ENCODE measurements around the gene SLCO2A1.

Gene SLCO2A1

DNA sequence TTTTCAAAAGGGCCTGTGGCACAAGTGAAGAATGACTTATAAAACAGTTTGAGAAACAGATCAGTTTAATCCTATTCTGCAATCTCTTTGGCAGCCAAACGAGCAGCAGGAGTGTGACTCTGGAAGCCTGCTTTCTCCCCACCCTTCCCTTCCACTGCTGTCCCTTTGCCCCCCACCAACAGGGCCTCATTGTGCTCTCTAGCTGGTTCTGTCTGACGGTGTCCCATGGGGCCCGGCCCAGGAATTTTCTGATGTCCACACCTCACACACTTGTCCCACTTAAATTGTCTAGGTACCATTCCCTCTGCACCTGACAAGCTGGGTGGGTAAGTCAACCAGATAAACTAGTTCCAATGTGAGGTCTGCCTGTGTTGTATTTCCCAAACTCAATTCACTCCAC is 16.4 kb downstream of the SLCO2A1 start:
- TF ChIP-seq, protein P1, sequence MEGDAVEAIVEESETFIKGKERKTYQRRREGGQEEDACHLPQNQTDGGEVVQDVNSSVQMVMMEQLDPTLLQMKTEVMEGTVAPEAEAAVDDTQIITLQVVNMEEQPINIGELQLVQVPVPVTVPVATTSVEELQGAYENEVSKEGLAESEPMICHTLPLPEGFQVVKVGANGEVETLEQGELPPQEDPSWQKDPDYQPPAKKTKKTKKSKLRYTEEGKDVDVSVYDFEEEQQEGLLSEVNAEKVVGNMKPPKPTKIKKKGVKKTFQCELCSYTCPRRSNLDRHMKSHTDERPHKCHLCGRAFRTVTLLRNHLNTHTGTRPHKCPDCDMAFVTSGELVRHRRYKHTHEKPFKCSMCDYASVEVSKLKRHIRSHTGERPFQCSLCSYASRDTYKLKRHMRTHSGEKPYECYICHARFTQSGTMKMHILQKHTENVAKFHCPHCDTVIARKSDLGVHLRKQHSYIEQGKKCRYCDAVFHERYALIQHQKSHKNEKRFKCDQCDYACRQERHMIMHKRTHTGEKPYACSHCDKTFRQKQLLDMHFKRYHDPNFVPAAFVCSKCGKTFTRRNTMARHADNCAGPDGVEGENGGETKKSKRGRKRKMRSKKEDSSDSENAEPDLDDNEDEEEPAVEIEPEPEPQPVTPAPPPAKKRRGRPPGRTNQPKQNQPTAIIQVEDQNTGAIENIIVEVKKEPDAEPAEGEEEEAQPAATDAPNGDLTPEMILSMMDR (IDR thresholded peaks at IDR 0.05; ENCODE audit: low read length, missing control alignments), result no peak
- no peak overlapping the region for H3K4me3 ChIP-seq (replicated peaks; ENCODE audit: low read depth, low read length)
- DNase-seq (ENCODE audit: low read depth), result no peak

DNA sequence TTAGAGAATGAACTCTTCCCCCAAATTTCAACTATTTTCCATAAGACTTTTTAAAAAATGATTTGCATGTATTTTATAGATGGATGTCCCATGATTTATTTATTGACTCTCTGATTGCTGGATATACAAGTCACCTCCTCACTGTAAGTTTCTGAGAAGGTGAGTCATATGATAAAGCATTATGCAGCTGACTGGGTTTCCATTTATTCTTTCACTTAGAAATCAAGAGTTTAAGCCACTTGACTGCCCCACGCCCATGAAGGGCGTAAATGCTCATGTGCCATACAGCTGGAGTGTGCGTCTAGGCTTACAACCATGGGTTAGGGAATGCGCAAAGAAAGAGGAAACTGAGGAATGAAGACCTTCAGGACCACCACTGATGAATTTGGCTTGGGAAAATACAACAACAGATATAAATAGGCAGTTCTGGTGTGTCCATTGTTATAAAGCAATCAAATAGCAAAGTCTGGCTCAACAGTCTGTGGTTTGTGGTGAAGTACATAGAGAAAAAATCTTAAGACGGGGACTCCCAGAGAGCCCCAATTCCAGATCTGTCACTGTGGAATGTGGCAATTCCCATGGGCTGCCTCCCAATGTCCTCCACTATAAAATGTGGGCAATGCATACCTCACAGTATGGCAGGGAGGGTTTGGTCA is 20.3 kb downstream of the SLCO2A1 start:
- DNase-seq (ENCODE audit: low read depth), result peak; percentile 65
- TF ChIP-seq, protein P1 (IDR thresholded peaks at IDR 0.05; ENCODE audit: low read length, missing control alignments), result no peak
- no peak overlapping the region for H3K4me3 ChIP-seq (replicated peaks; ENCODE audit: low read depth, low read length)

DNA sequence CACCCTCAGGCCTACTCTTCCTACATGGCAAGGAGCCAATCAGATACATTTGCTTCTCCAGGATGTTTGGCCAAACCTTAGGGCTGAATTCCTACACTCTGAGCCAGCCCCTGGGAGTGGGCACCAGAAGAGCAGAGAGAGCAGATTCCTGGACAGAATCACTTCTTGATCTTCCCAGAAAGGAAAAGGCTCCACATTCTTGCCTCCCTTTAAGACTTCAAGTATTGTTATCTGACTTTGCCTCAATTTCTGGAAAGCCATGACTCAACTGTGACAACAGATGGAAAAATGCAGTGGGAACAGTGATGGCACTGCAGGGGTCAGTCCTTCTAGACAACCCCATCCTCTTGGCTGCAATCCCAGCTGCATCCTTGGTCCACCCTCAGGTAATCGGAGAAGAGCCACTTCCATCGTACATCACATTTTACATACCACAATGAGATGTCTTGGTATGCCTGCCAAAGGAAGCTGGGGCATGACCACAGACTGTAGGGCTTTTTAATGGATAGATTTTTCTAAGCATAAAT is 21.0 kb downstream of the SLCO2A1 start:
- H3K4me3 ChIP-seq (replicated peaks; ENCODE audit: low read depth, low read length), result no peak overlapping the region
- TF ChIP-seq, protein P1 (IDR thresholded peaks at IDR 0.05; ENCODE audit: low read length, missing control alignments), result no peak
- DNase-seq (ENCODE audit: low read depth), result peak; percentile 82

DNA sequence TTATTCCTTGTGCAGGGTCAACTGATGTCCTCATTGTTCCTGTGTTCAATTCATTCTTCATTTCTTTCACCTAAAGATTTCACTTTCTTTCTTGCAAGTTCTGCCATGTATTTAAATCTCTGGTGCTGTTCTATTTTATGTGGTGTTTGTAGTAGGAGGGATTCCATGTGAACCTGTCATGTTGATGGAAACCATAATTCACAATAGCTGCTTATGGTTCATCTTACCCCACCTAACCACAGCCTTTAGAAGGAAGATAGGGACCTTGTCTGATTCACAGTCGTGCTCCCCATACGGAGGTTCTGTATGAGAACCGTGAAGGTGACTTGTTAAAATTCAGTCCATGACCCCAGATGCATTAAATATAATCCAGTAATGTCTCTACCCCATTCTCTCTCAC is 21.9 kb downstream of the SLCO2A1 start:
- TF ChIP-seq, protein P1 (IDR thresholded peaks at IDR 0.05; ENCODE audit: low read length, missing control alignments), result no peak
- no peak for DNase-seq (ENCODE audit: low read depth)
- H3K4me3 ChIP-seq (replicated peaks; ENCODE audit: low read depth, low read length), result no peak overlapping the region

DNA sequence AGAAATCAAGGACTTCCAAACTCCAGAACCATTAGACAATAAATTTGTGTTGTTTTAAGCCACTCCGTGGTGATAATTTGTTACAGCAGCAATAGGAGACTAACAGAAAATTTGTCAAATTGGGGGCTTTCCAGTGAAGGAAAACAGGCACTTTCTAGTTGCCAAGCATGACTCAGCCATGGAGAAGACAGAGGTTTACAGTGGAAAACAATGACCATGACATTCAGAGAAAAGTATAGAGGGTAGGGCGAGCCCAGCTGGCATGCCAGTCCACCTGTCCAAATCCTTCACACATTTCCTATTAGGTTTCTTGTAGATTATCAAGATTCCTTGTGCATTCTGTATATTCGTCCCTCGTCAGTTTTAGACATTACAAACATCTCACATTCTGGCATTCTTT is 24.9 kb downstream of the SLCO2A1 start:
- TF ChIP-seq, protein P1 (IDR thresholded peaks at IDR 0.05; ENCODE audit: low read length, missing control alignments), result no peak
- H3K4me3 ChIP-seq (replicated peaks; ENCODE audit: low read depth, low read length), result no peak overlapping the region
- peak; percentile 35 for DNase-seq (ENCODE audit: low read depth)

DNA sequence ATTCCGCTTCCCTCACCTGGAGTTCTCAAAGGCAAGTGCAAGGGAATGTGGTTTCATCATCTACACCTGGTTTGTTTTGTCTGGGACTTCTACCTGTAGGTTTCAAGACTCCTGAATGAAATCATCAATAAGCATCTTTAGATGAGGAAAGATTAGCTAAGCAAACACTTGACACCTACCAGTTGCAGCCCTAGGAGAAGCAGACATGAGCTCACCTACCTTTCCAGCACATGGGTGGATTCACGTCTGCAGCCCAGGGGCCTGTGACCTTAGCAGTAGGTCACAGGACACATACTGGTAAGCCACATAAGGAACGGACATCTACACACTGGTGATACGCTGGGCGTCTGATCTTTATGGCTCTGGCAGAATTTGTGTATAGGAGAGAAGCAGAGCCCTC is 26.7 kb downstream of the SLCO2A1 start:
- H3K4me3 ChIP-seq (replicated peaks; ENCODE audit: low read depth, low read length), result no peak overlapping the region
- TF ChIP-seq, protein P1 (IDR thresholded peaks at IDR 0.05; ENCODE audit: low read length, missing control alignments), result no peak
- no peak for DNase-seq (ENCODE audit: low read depth)

DNA sequence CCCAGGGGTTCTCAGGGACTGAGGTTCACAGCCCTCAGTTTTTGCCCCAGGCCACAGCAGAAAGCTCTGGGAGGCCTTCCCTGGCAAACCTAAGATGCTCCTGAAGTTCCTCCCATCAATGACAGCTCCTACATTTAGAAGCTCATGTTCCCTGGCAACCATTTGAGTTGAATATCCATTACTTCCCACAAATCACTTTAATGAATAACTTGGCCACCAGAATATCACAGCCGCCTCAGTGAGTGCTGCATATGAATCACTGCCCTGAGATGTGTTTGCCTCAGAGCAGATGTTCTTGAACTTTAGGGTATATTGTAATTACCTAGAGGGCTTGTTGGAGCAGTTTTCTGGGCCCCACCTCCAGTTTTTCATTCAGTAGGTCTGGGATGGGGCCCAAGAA is 27.4 kb downstream of the SLCO2A1 start:
- peak; percentile 26 for DNase-seq (ENCODE audit: low read depth)
- TF ChIP-seq, protein P1 (IDR thresholded peaks at IDR 0.05; ENCODE audit: low read length, missing control alignments), result no peak

More for the DNA sequence above, 27.4 kb downstream of the SLCO2A1 start:
- no peak overlapping the region for H3K4me3 ChIP-seq (replicated peaks; ENCODE audit: low read depth, low read length)

All from fibroblast of pulmonary artery (primary cell).